NCI-H1436 (cell line): Measurements from ENCODE around the gene FNDC4.

Experiments
- DNase-seq: peaks from one replicate; lab custom pipeline; 2025; lab: John Stamatoyannopoulos, UW

Gene FNDC4

DNA sequence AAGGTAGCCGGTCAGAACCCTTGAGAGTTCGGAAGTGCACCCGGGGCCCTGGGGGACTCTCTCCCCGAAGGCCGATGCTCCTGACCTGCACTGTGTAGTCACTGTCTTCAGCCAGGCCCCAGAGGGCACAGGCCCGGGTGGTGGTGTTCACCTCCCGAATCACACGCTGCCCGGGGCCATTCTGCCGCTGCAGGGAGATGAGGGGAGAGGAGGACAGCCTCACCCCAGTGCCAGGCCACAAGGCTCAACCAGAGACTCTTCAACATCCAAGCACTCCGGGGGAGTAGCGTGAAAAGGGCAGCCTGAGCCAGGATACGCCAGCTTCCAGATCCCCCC lies 1.1 kb downstream of the FNDC4 start:
- DNase-seq, result no peak

- no peak for DNase-seq
Observed at GRCh38 chr2:27492557-27492956, 2.4 kb downstream of the FNDC4 start.

DNA sequence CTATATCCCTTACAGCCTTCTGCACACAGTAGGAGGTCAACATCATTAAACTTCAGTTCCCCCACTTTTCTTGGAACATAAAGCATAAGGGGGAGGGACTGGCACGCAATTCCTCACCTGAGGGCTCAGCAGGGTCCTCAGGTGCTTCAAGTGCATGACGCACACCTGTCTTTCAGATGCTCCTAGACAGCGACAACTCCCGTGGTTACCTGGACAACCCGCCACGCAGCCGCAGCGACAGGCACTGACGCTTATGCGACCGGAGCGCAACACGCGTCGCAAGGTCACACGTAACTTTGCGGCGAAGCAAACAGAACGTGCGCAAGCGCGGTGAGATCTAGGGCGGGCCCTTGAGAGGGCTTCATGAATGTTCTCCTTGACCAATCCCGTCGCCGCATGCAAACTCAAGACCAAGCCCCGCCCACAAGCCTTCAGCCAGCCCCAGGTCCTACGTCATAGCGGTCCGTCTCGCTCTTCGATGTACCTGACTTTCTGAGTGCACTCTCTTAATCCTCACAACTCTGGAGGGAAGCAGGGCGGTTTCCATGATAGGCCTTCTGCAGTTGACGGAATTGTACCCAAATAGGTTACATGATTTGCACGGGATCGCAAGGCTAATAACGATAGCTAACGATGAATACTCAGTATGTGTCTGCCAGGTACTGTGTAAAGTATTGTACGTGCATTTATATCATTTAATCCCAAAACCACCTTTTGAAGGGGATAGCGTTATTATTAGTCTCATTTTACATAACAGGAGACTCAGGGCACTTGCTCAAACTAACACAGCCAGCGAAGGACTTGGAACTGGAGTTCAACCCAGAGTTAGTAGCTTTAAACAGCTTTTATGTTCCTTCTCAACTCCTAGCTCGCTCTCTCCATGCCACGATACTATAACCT lies 5.3 kb downstream of the FNDC4 start, which contains the start of gene IFT172:
Gene IFT172 (minus strand): TSS at position 246 of the 900 bp plus-strand sequence. CDS start 90 bp downstream, at position 156.
- DNase-seq, result peak; percentile 99

GRCh38 chr2:27489118-27489497 lies 5.9 kb downstream of the FNDC4 start:
- peak; percentile 25 for DNase-seq

GRCh38 chr2:27485496-27485895 lies 9.5 kb downstream of the FNDC4 start:
- DNase-seq, result no peak

DNA sequence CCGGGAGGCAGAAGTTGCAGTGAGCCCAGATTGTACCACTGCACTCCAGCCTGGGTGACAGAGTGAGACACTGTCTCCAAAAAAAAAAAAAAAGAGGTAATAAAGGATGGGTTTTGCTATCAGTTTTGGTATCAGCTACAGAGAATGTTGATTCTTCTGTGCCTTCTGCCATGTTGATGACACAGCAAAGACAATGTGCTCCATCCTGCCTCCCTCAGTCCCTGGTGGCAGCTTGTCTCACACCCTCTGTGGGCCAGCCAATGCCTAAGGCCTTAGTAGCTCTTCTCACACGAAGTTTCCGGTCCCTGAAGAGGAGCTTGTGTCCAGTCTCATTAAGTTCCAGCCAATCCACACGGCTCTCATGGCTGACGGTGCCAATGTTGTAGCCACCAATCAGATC lies 23.0 kb downstream of the FNDC4 start:
- no peak for DNase-seq

DNA sequence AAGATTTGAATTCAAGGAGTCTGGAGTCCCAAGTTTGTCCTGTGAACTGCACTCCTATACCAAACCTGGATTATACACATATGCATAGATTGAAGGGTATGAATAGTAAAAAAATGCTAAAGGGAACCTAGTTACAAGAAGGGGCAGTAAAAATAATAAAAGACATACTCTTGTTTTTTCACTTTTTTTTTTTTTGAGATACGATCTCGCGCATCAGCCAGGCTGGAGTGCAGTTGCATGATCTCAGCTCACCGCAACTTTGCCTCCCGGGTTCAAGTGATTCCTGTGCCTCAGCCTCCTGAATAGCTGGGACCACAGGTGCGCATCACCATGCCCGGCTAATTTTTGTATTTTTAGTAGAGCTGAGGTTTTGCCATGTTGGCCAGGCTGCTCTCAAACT lies 30.6 kb downstream of the FNDC4 start:
- no peak for DNase-seq

DNA sequence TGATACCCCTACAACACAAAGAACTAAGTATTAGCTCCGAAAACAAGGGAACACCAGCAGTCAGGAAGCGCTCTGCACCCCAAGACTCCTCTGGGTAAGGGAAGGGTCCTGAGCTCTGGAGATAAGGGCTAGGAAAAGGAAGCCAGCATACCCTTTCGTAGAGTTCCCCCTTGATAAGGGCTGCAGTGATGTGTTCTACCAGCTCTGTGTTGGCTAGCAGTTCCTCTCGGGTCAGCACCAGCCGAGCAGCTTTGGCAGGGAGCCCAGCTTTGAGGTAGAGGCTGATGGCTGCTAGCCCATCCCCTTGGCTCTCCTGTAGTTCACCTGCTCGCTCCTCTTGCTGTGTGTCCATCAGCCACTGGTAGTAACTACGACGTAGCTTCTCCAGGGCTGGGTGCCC lies 33.9 kb downstream of the FNDC4 start:
- DNase-seq, result no peak

- DNase-seq, result no peak
Observed at GRCh38 chr2:27453968-27454367, 41.0 kb downstream of the FNDC4 start.

GRCh38 chr2:27451095-27451494 lies 43.9 kb downstream of the FNDC4 start:
- no peak for DNase-seq

GRCh38 chr2:27448381-27448780 lies 46.6 kb downstream of the FNDC4 start:
- no peak for DNase-seq

- DNase-seq, result no peak
Observed at GRCh38 chr2:27446057-27446456, 48.9 kb downstream of the FNDC4 start.

- DNase-seq, result no peak
Observed at GRCh38 chr2:27445615-27446014, 49.4 kb downstream of the FNDC4 start.

- DNase-seq, result no peak
Observed at GRCh38 chr2:27445155-27445554, 49.8 kb downstream of the FNDC4 start.

- DNase-seq, result no peak
Observed at GRCh38 chr2:27442920-27443282, 52.1 kb downstream of the FNDC4 start.

GRCh38 chr2:27441958-27442919 lies 52.8 kb downstream of the FNDC4 start, which contains the start of gene KRTCAP3:
Gene KRTCAP3, plus strand, starts transcription at chr2:27442381. Its CDS starts 32 bp downstream, at chr2:27442413.
- DNase-seq, result peak; percentile 75
